ENCODE data around the gene KCNK5.

GRCh38 chr6:39221779-39222641, 7.3 kb downstream of the KCNK5 start:
- TF ChIP-seq, protein P1, sequence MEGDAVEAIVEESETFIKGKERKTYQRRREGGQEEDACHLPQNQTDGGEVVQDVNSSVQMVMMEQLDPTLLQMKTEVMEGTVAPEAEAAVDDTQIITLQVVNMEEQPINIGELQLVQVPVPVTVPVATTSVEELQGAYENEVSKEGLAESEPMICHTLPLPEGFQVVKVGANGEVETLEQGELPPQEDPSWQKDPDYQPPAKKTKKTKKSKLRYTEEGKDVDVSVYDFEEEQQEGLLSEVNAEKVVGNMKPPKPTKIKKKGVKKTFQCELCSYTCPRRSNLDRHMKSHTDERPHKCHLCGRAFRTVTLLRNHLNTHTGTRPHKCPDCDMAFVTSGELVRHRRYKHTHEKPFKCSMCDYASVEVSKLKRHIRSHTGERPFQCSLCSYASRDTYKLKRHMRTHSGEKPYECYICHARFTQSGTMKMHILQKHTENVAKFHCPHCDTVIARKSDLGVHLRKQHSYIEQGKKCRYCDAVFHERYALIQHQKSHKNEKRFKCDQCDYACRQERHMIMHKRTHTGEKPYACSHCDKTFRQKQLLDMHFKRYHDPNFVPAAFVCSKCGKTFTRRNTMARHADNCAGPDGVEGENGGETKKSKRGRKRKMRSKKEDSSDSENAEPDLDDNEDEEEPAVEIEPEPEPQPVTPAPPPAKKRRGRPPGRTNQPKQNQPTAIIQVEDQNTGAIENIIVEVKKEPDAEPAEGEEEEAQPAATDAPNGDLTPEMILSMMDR (IDR thresholded peaks at IDR 0.05), result no peak
- no peak for TF ChIP-seq POLR2A (IDR thresholded peaks at IDR 0.05)
